Esophagus muscularis mucosa (tissue), 4 donors: ENCODE measurements around the gene DUOXA1. TPM values are rescaled to one million over a fixed set of nuclear protein-coding genes. Genes with fewer than 3 reads are reported as not detected.

Experiments used
- DNase-seq: peaks from one replicate; pipeline ENCODE4 v3.0.0-alpha.2; 2017; ENCODE audit errors: extremely low spot score
- H3K27ac ChIP-seq, 4 donors: fragments of 200-600 bp; sonication (generic); replicated peaks in 1 of 4; 1 replicate in 3 of 4; 2 replicates in 1 of 4; pipeline ENCODE4 v1.5.1; 2016 to 2019; ENCODE audit warnings: mild to moderate bottlenecking in 1 of 4
- H3K27me3 ChIP-seq, 4 donors: fragments of 200-600 bp; sonication (generic); one replicate each; pipeline versions ENCODE4 v1.5.1 to v1.6.0; 2016 to 2019
- H3K36me3 ChIP-seq, 4 donors: fragments of 200-600 bp; sonication (generic); one replicate each; pipeline ENCODE4 v1.5.1; 2016 to 2019
- H3K4me1 ChIP-seq, 4 donors: fragments of 200-600 bp; sonication (generic); one replicate each; pipeline ENCODE4 v1.5.1; 2016 to 2019
- H3K4me3 ChIP-seq, 4 donors: fragments of 200-600 bp; sonication (generic); 1 replicate in 2 of 4; 2 replicates in 2 of 4; pipeline ENCODE4 v1.5.1; 2016 to 2019; ENCODE audit warnings: mild to moderate bottlenecking in 4 of 4, moderate library complexity in 1 of 4
- H3K9me3 ChIP-seq, 4 donors: fragments of 200-600 bp; sonication (generic); 1 replicate in 3 of 4; 2 replicates in 1 of 4; pipeline ENCODE4 v1.5.1; 2016 to 2019
- CTCF ChIP-seq, 3 experiments: fragments of 200-600 bp in 2 of 3; fragments of 450-650 bp in 1 of 3; sonication (generic) in 2 of 3; IDR thresholded peaks; one replicate each; pipeline ENCODE4 v1.5.1; 2017 to 2019; ENCODE audit warnings: antibody characterized with exemption in 3 of 3, mild to moderate bottlenecking in 2 of 3, moderate library complexity in 1 of 3
- EP300 ChIP-seq: sonication (generic); formaldehyde crosslinking; IDR thresholded peaks from one replicate; pipeline ENCODE4 v1.6.1; 2017; ENCODE audit warnings: antibody characterized with exemption
- POLR2A ChIP-seq: fragments of 450-650 bp; IDR thresholded peaks from one replicate; pipeline ENCODE4 v1.6.1; 2017; ENCODE audit warnings: antibody characterized with exemption, moderate library complexity, mild to moderate bottlenecking, low read depth
- POLR2AphosphoS5 ChIP-seq, 2 donors: sonication (generic); formaldehyde crosslinking; IDR thresholded peaks; one replicate each; pipeline ENCODE4 v1.6.1; 2017; ENCODE audit warnings: antibody characterized with exemption in 2 of 2
- WGBS: methylation state at CpG from one replicate; pipeline ENCODE4 v1.1.5; 2018; 5-methylcytosine and 5-hydroxymethylcytosine counted together
- intact Hi-C: fragments of 100-400 bp; cut with DNase I; formaldehyde crosslinking; loops from one replicate; pipeline ENCODE4 v1.15.1; 2023
- total RNA-seq, 4 donors: library from RNA; depleted of rRNA; stranded (reverse); fragments of >200 nt; gene quantifications; one replicate each; pipeline versions ENCODE4 v1.1.0 to v1.2.1, GENCODE V29; 2016

The DUOXA1 gene
- total RNA-seq, 4 donors from 2014 or later, result 0.13 to 0.52 TPM; not detected in 2

- TF ChIP-seq POLR2A, result no peak
- no peak for TF ChIP-seq EP300
- no peak for TF ChIP-seq POLR2AphosphoS5 (IDR thresholded peaks at IDR 0.05)
- TF ChIP-seq CTCF (IDR thresholded peaks at IDR 0.05), result no peak
- no peak overlapping the region for H3K4me3 ChIP-seq
- DNase-seq, result no peak
- no peaks in the 10 kb centered on the region for H3K4me1 ChIP-seq
- H3K27ac ChIP-seq, result no peak overlapping the region
- H3K27me3 ChIP-seq, result peaks cover 0 to 27% (median 0%) of the 10 kb centered on the region in 4 donors
- H3K36me3 ChIP-seq, result no peaks in the 10 kb centered on the region
- 83% methylated on average over 8 of the region's 9 CpGs for WGBS
- H3K9me3 ChIP-seq, result no peaks in the 10 kb centered on the region
- intact Hi-C loops, result no loop called here
Measured at GRCh38 chr15:45144775-45145174, 15.1 kb upstream of the DUOXA1 start.

- Histone ChIP-seq H3K27me3 (peaks cover 0 to 35% (median 0%) of the 10 kb centered on the region in 4 donors), H3K36me3 (no peaks in the 10 kb centered on the region), H3K27ac (no peak overlapping the region), H3K4me1 (no peaks in the 10 kb centered on the region), H3K9me3 (no peaks in the 10 kb centered on the region), H3K4me3 (no peak overlapping the region)
- intact Hi-C loops, result no loop called here
- no peak for TF ChIP-seq POLR2A
- TF ChIP-seq EP300, result no peak
- TF ChIP-seq CTCF (IDR thresholded peaks at IDR 0.05), result no peak
- TF ChIP-seq POLR2AphosphoS5 (IDR thresholded peaks at IDR 0.05), result no peak
- no peak for DNase-seq
- WGBS, result no CpG with 5 or more reads among the region's 11 CpGs
Measured at GRCh38 chr15:45143946-45144345, 14.3 kb upstream of the DUOXA1 start.

- 89% methylated on average over 6 of the region's 7 CpGs for WGBS
- TF ChIP-seq EP300 (no peak), CTCF (IDR thresholded peaks at IDR 0.05) (no peak), POLR2A (no peak), POLR2AphosphoS5 (IDR thresholded peaks at IDR 0.05) (no peak)
- Histone ChIP-seq H3K4me1 (no peaks in the 10 kb centered on the region), H3K27ac (no peak overlapping the region), H3K9me3 (no peaks in the 10 kb centered on the region), H3K4me3 (no peak overlapping the region), H3K27me3 (peaks cover 0 to 44% (median 0%) of the 10 kb centered on the region in 4 donors), H3K36me3 (no peaks in the 10 kb centered on the region)
- intact Hi-C loops, result no loop called here
- DNase-seq, result no peak
Measured at GRCh38 chr15:45143056-45143455, 13.4 kb upstream of the DUOXA1 start.

GRCh38 chr15:45141386-45141785 lies 11.7 kb upstream of the DUOXA1 start:
- Histone ChIP-seq H3K4me1 (no peaks in the 10 kb centered on the region), H3K9me3 (no peaks in the 10 kb centered on the region), H3K4me3 (no peak overlapping the region), H3K27me3 (peaks cover 0 to 57% (median 2%) of the 10 kb centered on the region in 4 donors), H3K27ac (no peak overlapping the region), H3K36me3 (no peaks in the 10 kb centered on the region)
- TF ChIP-seq CTCF (IDR thresholded peaks at IDR 0.05) (no peak), EP300 (no peak), POLR2AphosphoS5 (IDR thresholded peaks at IDR 0.05) (no peak), POLR2A (no peak)
- intact Hi-C loops, result no loop called here
- WGBS, result 75% methylated on average over 4 of the region's 5 CpGs
- DNase-seq, result no peak
